GM12872 (cell line): ENCODE data around the gene PSRC1.

ENCODE experiments used
- TF ChIP-seq, protein P1 (sequence below): IDR thresholded peaks from 3 replicates; pipeline ENCODE4 v1.5.1; 2011; ENCODE audit warnings: low read depth, mild to moderate bottlenecking, low read length, moderate library complexity; ENCODE audit not compliant: insufficient read depth

Gene PSRC1

GRCh38 chr1:109256971-109257681, 25.8 kb downstream of the PSRC1 start:
- TF ChIP-seq, protein P1, sequence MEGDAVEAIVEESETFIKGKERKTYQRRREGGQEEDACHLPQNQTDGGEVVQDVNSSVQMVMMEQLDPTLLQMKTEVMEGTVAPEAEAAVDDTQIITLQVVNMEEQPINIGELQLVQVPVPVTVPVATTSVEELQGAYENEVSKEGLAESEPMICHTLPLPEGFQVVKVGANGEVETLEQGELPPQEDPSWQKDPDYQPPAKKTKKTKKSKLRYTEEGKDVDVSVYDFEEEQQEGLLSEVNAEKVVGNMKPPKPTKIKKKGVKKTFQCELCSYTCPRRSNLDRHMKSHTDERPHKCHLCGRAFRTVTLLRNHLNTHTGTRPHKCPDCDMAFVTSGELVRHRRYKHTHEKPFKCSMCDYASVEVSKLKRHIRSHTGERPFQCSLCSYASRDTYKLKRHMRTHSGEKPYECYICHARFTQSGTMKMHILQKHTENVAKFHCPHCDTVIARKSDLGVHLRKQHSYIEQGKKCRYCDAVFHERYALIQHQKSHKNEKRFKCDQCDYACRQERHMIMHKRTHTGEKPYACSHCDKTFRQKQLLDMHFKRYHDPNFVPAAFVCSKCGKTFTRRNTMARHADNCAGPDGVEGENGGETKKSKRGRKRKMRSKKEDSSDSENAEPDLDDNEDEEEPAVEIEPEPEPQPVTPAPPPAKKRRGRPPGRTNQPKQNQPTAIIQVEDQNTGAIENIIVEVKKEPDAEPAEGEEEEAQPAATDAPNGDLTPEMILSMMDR = no peak

DNA sequence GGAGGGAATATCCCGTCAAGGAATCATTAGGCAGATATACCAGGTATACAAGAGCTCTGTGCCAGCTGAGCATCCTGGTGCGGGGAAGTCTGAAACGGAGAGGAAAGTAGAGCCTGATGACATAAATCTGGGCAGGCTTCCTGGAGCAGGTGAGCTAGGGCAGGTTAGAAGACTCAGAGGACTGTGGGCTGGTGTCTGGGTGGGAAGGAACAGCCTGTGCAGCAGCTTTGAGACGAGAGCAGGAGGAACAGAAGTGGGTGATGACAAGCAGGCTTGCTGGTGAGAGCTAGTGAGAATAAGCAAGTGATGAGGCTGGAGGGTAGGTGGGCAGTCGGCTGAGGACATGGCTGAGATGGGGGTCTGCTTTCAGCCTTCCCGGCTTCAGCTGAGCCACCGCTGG, 26.9 kb downstream of the PSRC1 start:
- TF ChIP-seq, protein P1 = no peak

- TF ChIP-seq, protein P1 = no peak
These were observed 27.3 kb downstream of the PSRC1 start for GRCh38 chr1:109255678-109256077.

DNA sequence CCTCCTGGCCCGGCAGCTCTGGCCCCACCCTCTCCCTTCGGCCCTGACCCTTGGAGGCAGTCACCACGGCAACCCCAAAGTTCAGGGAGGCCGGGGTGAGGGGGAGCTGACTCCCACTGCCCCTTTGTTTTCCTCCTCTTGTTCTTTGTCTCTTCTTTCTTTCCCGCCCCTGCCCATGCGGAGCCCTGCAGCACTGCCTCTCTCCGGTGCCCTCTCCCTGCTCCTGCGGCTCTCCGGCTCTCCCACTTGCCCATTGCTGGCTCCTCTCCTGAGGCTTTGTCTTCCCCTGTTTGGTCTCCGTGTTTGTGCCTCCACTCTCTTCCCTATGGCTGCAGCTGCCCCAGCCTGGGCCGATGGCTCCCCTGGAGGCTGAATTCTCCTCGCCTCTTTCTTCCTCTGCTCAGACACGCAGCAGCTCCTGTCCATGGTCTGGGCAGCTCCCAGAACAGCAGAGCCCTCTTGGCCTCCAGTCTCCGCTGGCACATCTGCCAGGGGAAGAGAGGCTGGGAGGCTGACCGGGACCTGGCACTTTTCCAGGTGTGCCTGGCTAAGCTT, 27.8 kb downstream of the PSRC1 start:
- TF ChIP-seq, protein P1 = no peak

- TF ChIP-seq, protein P1 = no peak
These were observed 28.3 kb downstream of the PSRC1 start for GRCh38 chr1:109254621-109255096.

- TF ChIP-seq, protein P1 = no peak
These were observed 28.9 kb downstream of the PSRC1 start for GRCh38 chr1:109253803-109254620.
